ENCODE data around the gene NHLRC2.

DNA sequence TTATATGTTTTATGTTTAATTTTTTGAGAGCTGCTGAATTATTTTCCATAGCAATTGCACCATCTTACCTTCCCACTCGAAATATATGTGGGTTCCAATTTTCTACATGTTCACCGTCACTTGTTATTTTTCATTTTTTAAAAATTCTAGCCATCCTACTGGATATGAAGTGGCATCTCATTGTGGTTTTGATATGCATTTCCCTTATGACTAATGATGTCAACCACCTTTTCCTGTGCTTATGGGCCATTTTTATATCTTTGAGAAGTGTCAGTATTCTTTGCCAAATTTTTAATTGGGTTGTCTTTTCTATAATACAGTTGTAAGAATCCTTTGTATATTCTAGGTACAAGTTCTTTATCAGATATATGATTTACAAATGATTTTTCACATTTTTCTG, 27.8 kb downstream of the NHLRC2 start:
- TF ChIP-seq CTCF (IDR thresholded peaks at IDR 0.05) = no peak
- no peak for TF ChIP-seq POLR2A (IDR thresholded peaks at IDR 0.05)
- no peak for TF ChIP-seq EP300 (IDR thresholded peaks at IDR 0.05)

Measured in ovary (tissue), 3 donors.